B cell (primary cell): ENCODE results near the gene PIBF1.

Source experiments
- CTCF ChIP-seq: fragments of 200-600 bp; IDR thresholded peaks from one replicate; pipeline ENCODE4 v1.8.0; 2022; ENCODE audit warnings: antibody characterized with exemption, mild to moderate bottlenecking
- EZH2 ChIP-seq: IDR thresholded peaks from 2 replicates; pipeline ENCODE4 v1.6.1; 2012; ENCODE audit warnings: borderline replicate concordance, low read depth, mild to moderate bottlenecking, moderate library complexity, low read length; ENCODE audit not compliant: insufficient read depth, poor library complexity, severe bottlenecking

GRCh38 chr13:73034901-73035300, 253.0 kb downstream of the PIBF1 start:
- TF ChIP-seq CTCF (no peak), EZH2 (no peak)
